Uterus (tissue), 2 donors: Measurements from ENCODE around the gene TCIRG1.

Source experiments
- POLR2A ChIP-seq, 2 donors: fragments of 450-650 bp; IDR thresholded peaks; one replicate each; pipeline ENCODE4 v1.6.1; 2016; ENCODE audit warnings: antibody characterized with exemption in 2 of 2, mild to moderate bottlenecking in 1 of 2, moderate library complexity in 1 of 2
- TF ChIP-seq, protein P1 (sequence below), 4 experiments: fragments of 200-600 bp in 2 of 4; fragments of 450-650 bp in 2 of 4; sonication (generic) in 2 of 4; IDR thresholded peaks; one replicate each; pipeline ENCODE4 v1.5.1; 2016 to 2019; ENCODE audit warnings: antibody characterized with exemption in 4 of 4, mild to moderate bottlenecking in 2 of 4, moderate library complexity in 1 of 4

- TF ChIP-seq, protein P1, sequence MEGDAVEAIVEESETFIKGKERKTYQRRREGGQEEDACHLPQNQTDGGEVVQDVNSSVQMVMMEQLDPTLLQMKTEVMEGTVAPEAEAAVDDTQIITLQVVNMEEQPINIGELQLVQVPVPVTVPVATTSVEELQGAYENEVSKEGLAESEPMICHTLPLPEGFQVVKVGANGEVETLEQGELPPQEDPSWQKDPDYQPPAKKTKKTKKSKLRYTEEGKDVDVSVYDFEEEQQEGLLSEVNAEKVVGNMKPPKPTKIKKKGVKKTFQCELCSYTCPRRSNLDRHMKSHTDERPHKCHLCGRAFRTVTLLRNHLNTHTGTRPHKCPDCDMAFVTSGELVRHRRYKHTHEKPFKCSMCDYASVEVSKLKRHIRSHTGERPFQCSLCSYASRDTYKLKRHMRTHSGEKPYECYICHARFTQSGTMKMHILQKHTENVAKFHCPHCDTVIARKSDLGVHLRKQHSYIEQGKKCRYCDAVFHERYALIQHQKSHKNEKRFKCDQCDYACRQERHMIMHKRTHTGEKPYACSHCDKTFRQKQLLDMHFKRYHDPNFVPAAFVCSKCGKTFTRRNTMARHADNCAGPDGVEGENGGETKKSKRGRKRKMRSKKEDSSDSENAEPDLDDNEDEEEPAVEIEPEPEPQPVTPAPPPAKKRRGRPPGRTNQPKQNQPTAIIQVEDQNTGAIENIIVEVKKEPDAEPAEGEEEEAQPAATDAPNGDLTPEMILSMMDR (IDR thresholded peaks at IDR 0.05) = no peak
- no peak for TF ChIP-seq POLR2A (IDR thresholded peaks at IDR 0.05)
Measured at GRCh38 chr11:68099474-68100405, 60.9 kb downstream of the TCIRG1 start.
